NB4 (cell line): ENCODE measurements around the gene SEPTIN2.

Source experiments
- CTCF ChIP-seq: IDR thresholded peaks from one replicate; pipeline ENCODE4 v1.5.1; 2012; ENCODE audit warnings: low read depth, low read length
- MAX ChIP-seq: IDR thresholded peaks from 2 replicates; pipeline ENCODE4 v1.6.1; 2011; ENCODE audit warnings: low read depth, low read length
- MYC ChIP-seq: IDR thresholded peaks from 2 replicates; pipeline ENCODE4 v1.6.1; 2011; ENCODE audit warnings: low read depth, low read length
- POLR2A ChIP-seq: IDR thresholded peaks from 2 replicates; pipeline ENCODE4 v1.6.1; 2011; ENCODE audit warnings: mild to moderate bottlenecking; ENCODE audit not compliant: insufficient read length; ENCODE audit errors: extremely low read depth

- TF ChIP-seq CTCF: no peak
- no peak for TF ChIP-seq MYC
- no peak for TF ChIP-seq POLR2A
- no peak for TF ChIP-seq MAX
Observed at GRCh38 chr2:241279413-241279812, 36.3 kb upstream of the SEPTIN2 start.
